ENCODE data around the gene NPHS1.
A peak's percentile ranks its signal among the peaks of the same experiment; 100 is the strongest.

Gene NPHS1

DNA sequence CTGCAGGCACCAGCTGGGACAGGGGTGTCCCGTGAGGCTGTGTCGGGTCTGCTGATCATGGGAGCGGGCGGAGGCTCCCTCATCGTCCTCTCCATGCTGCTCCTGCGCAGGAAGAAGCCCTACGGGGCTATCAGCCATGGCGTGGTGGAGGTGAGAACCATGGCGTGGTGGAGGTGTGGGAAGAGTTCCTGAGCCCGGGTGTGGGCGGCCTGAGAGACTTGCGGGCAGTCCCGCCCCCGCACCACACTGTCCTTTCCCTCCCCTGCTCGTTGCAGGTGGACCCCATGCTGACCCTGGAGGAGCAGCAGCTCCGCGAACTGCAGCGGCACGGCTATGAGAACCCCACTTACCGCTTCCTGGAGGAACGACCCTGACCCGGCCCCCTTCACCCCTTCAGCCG, 26.8 kb upstream of the NPHS1 start:
- DNase-seq = no peak

DNA sequence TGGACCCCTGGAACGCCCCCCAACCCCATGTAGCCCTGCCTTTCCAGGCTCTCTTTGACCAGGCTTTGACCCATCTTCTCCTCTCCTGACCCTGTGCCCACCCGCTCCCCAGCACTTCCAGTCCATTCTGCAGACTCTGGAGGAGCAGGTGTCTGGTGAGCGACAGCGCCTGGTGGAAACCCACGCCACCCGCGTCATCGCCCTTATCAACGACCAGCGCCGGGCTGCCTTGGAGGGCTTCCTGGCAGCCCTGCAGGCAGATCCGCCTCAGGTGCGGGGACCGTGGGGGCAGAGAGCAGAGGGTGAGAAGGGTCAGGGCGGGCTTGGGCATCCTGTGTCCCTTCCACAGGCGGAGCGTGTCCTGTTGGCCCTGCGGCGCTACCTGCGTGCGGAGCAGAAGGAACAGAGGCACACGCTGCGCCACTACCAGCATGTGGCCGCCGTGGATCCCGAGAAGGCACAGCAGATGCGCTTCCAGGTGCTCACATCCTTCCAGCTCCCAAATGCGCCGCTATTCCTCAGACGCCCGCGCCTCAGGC, 22.2 kb upstream of the NPHS1 start:
- no peak for DNase-seq

DNA sequence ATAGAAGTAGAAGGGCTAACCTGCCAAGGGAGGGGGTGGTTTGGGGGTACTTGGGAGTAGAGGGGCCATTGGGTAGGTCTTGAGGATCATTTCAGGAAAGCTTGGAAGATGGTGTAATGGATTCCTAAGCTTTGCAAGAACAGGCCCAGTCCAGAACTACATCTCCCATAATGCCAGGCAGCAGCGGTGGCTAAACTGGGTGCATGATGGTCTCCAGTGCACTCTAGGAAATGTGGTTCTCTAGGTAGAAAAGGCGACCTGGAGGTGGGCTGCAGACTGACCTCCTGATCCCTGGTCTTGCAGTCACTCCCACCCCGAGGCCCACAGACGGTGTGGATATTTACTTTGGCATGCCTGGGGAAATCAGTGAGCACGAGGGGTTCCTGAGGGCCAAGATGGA, 19.9 kb upstream of the NPHS1 start:
- DNase-seq = no peak

DNA sequence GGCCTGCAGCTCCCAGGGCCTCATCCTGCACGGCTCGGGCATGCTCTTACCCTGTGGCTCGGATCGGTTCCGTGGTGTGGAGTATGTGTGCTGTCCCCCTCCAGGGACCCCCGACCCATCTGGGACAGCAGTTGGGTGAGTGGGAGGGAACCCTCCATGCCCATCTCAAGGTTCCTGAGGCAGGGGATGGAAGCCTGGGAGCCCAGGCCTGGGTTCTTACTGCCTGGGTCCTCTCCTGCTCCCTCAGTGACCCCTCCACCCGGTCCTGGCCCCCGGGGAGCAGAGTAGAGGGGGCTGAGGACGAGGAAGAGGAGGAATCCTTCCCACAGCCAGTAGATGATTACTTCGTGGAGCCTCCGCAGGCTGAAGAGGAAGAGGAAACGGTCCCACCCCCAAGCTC, 19.3 kb upstream of the NPHS1 start:
- no peak for DNase-seq

DNA sequence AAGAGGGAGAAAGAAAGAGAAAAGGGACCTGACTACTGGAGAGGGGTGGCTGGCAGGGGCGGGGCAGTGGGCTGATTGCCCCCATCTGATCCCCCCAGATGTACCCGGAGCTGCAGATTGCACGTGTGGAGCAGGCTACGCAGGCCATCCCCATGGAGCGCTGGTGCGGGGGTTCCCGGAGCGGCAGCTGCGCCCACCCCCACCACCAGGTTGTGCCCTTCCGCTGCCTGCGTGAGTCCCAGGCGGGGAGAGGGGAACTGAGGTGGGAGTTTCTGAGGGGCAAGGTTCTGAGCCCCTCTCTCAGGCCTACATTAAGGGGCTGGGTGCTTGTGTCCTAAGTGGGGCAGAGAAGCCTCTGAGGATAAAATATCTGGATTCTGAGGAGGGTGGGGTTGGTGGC, 18.5 kb upstream of the NPHS1 start:
- no peak for DNase-seq

DNA sequence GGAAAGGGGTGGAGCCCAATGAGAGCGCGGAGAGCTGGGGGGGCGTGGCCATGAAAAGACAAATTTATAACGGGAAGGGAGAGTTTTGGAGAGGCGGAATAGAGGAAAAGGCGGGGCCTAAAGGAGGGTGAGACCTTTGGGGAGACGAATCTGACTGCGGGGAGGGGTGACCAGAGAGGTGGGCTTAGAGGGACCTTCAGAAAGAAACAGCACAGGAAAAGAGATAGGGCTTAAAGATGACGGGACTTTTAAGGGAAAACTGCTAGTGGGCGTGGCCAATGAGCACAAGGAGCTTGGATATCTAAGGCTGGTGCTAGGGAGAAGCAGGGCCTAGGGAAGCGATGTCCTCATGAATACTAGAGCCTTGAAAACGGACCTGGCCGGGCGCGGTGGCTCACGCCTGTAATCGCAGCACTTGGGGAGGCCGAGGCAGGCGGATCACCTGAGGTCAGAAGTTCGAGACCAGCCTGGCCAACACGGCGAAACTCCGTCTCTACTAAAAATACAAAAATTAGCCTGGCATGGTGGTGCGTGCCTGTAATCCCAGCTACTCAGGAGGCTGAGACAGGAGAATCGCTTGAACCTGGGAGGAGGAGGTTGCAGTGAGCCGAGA, 17.9 kb upstream of the NPHS1 start:
- peak; percentile 97 for DNase-seq

DNA sequence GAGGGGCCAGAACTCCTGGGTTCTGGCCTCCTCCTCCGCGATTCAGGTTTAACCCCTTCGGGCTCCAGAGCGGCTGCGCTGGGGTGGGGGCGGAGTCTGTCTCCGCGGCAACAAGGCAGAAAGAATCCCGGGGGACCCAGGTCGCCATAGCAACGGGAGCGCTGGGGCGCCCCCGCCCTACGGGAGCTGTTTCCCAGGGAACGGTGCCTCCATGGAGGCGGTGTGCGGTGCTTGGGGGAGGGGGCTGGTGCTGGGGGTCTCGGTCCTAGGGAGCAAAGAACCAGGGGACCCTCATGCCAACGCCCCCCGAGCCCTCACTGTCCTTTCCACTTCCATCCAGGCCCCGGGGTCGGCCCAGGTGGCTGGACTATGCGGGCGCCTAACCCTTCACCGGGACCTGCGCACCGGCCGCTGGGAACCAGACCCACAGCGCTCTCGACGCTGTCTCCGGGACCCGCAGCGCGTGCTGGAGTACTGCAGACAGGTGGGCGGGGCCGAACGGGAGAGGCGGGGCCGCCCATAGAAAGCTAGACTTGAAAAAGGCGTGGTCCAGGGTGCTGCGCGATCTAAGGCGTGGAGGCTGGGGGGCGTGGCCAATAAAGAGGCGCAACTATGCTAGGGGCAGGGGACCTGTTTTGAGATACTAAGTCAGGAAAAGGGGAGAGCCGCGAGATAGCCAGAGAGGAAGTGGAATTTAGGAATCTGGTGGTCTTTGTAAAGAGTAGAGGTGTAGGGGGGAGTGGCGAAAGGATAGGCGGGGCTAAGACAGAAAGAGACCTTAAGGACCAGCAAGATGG, 17.2 kb upstream of the NPHS1 start:
- peak; percentile 97 for DNase-seq

DNA sequence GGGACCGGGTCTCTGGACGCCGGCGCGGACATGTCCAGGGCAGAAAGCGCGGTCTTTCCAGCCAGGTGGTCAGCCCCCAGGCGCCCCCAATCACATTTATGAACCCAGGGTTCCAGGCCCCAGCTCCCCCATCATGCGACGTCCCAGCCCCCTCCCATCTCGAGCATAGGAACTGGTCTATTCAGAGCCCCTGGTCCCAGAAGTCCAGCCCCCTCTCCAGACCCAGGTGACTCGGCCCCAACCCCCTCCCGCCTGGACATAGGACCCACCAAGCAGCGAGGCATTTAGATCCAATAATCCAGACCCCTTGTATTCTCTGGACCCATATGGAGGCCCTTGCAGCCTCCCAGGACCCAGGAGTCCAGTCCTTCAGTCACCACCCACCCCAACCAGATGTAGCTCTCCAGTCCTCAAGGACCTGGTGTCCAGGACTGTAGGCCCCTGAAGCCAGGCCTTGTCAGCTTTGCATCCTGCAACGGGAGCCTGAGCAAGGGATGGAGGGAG, 16.6 kb upstream of the NPHS1 start:
- DNase-seq = no peak

DNA sequence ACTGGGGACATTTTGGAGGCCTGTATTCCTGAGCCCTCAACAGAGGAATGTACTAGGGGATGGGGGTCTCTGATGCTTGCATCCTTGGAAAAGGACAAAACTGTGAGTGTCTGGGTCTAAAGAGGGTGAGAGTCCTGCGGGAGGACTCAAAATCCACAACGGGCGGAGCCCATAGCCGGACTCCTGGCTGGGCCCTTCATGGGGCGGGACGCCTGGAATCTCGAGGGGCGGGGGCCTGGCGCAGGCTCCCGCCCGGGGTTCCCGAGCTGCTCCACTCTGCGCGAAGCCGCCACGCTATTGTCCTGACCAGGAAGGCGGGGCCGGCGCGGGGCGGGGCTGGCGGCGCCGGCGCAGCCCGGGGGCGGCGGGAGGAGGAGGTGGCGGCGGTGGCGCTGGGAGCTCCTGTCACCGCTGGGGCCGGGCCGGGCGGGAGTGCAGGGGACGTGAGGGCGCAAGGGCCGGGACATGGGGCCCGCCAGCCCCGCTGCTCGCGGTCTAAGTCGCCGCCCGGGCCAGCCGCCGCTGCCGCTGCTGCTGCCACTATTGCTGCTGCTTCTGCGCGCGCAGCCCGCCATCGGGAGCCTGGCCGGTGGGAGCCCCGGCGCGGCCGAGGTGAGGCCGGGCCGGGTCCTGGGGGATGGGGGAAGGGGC, 16.0 kb upstream of the NPHS1 start, which contains the start of gene APLP1:
Gene APLP1, plus strand, starts transcription at position 403 of the 651 bp plus-strand sequence. Its CDS starts 63 bp downstream, at position 466.
- DNase-seq = peak; percentile 19

DNA sequence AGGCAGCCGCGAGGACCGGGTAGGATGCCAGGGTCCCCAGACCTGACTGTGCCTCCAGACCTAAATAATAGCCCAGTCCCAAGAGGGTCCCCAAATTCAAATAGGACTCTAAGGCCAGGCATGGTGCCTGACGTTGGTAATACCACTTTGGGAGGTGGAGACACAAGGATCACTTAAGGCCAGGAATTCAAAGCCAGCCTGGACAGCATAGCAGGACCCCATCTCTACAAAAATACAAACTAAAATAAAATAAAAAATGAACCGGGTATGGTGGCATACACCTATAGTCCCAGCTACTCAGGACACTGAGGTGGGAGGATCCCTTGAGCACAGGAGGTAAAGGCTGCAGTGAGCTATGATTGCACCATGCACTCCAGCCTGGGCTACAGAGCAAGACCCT, 10.7 kb upstream of the NPHS1 start:
- DNase-seq = no peak

DNA sequence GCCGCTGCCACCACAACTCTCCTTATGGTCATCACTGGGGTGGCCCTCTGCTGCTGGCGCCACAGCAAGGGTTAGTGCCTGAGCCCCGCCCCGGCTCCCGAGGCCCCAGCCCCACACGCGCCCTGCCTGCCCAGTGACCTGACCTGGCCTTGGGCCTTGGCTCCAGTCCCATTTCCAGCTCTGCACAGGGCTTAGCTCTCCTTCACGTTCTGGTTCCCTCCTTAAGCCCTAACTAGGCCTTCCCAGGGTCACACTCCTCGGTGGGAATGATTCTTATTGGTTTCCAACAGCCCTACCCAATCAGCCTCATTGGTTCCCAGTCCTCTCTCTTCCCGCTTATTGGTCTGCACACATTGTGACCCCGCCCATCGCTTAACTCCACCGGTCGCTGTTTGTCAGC, 10.2 kb upstream of the NPHS1 start:
- no peak for DNase-seq

DNA sequence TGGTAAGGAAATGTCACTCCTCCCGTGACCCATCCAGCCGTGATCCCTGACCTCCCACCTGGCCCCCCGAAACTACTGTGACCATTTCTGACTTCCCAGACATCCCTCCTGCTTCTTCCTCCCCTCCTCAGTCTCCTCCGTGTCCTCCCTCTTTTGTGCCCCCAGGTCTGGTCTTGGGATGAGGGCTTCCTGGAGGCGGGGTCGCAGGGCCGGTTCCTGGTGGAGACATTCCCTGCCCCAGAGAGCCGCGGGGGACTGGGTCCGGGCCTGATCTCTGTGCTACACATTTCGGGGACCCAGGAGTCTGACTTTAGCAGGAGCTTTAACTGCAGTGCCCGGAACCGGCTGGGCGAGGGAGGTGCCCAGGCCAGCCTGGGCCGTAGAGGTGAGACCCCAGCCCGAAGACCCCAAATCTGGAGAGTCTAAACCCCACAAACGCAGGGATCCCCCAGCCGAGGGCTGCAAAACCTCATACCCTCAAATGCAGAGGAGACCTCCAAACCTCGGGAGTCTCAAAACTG, 9.4 kb upstream of the NPHS1 start:
- no peak for DNase-seq

DNA sequence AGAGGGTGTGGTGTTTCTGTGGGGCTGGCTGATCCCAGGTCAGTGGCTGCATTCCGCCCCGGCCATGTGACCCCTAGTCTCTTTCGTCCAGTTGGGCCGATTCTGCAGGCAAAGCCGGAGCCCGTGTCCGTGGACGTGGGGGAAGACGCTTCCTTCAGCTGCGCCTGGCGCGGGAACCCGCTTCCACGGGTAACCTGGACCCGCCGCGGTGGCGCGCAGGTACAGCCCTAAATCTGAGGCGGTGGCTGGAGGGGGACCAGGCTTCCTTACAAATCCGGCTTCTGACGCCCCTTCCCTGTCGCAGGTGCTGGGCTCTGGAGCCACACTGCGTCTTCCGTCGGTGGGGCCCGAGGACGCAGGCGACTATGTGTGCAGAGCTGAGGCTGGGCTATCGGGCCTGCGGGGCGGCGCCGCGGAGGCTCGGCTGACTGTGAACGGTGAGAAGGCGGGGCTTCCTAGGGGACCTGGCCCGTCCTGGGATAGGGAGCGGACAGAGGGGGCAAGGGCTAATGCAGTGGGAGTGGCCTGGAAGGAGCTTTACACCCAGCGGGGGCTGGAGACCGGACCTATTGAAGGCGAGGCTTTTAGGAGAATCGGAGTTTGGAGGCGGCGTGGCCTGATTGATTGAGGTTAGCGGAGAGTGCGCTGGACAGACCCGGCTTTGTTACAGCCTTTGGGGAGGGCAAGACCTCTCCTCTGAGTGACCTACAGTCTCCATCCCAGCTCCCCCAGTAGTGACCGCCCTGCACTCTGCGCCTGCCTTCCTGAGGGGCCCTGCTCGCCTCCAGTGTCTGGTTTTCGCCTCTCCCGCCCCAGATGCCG, 8.7 kb upstream of the NPHS1 start:
- DNase-seq = no peak

DNA sequence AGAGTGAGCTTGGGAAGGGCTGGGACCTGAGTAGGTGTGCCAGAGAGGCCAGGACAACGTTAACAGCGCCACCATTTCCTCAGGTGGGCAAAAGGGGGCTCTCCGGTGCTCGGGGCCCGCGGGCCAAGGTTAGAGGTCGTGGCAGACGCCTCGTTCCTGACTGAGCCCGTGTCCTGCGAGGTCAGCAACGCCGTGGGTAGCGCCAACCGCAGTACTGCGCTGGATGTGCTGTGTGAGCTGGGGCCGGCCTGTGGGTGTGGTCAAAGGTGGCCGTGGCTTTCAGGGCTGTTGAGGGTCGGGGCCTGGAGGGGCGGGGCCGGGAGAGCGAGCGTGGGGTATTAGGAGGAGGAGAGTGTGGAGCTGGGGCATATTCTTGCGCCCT, 8.1 kb upstream of the NPHS1 start:
- DNase-seq = no peak

DNA sequence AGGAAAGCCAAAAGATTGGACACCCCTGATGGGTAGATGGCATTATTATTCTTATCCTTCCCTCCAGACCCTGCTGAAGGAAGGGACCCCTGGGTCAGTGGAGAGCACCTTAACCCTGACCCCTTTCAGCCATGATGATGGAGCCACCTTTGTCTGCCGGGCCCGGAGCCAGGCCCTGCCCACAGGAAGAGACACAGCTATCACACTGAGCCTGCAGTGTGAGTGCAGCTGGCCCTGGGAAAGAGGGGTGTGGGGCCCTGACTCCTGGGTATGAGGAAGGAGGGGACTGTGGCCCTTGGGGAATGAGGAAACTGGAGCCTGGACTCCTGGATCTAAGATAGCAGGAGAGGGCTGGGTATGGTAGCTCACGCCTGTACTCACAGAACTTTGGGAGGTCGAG, 7.1 kb upstream of the NPHS1 start:
- DNase-seq = no peak

DNA sequence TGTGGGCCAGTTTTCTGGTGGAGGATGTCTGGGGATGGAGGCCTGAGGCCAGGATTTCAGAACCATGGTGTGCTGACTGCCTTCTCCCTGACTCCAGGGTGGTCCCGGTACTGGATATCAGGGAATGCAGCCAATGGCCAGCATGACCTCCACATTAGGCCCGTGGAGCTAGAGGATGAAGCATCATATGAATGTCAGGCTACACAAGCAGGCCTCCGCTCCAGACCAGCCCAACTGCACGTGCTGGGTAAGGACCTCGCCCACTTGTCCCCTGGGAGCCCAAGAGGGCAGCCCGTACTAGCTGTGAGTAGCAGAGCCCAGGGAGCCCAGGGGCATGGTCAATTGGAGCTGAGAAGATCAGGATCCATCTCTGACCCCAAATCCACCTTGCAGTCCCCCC, 6.0 kb upstream of the NPHS1 start:
- no peak for DNase-seq

DNA sequence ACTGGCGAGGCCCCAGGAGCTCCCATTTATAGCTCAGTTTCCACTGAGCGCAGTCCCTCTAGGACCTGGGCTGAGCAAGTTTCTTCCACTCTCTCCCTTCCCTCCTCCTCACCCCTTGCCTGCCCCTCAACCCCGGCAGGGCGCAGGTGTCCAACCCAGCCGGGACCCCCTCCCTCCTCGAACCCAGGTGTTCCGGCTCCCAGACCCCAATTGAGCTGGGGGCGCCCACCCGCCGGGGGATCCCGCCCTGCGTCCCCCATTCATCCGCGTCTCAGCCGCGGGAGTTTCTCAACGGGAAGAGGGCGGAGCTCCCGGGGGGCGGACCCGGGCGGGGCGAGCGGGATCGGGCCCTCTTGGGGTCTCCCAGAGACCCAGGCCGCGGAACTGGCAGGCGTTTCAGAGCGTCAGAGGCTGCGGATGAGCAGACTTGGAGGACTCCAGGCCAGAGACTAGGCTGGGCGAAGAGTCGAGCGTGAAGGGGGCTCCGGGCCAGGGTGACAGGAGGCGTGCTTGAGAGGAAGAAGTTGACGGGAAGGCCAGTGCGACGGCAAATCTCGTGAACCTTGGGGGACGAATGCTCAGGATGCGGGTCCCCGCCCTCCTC, 4.3 kb upstream of the NPHS1 start, which contains the start of gene KIRREL2:
Gene KIRREL2, plus strand, starts transcription at position 366 of the 604 bp plus-strand sequence. Its CDS starts 209 bp downstream, at position 575.
- DNase-seq = peak; percentile 36

DNA sequence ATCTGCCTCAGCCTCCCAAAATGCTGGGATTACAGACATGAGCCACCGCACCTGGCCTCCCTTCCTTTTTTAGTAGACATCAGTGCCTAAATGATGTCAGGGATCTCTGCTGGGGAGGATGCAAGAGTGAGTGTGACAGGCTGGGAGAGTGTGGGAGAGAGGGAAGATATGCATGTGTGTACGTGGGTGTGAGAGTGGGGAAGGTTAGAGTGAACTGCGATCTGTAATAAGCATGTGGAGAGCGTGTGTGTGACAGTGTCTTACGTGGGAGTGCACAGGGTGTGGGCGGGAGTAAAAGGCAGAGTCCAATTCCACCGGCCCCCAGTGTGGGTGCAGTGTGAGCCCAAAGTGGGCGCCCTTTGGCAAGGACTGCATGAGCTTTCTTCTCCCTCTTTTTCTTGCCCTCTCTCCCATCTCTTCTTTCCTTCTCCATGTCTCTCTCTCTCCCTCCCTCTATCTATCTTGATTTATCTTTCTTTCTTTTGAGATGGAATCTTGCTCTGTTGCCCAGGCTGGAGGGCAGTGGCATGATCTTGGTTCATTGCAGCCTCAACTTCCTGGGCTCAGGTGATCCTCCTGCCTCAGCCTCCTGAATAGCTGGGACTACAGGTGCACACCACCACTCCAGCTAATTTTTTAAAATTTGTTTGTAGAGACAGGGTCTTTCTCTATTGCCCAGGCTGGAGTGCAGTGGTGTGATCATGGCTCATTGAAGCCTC, 893 bp upstream of the NPHS1 start:
- DNase-seq = no peak

DNA sequence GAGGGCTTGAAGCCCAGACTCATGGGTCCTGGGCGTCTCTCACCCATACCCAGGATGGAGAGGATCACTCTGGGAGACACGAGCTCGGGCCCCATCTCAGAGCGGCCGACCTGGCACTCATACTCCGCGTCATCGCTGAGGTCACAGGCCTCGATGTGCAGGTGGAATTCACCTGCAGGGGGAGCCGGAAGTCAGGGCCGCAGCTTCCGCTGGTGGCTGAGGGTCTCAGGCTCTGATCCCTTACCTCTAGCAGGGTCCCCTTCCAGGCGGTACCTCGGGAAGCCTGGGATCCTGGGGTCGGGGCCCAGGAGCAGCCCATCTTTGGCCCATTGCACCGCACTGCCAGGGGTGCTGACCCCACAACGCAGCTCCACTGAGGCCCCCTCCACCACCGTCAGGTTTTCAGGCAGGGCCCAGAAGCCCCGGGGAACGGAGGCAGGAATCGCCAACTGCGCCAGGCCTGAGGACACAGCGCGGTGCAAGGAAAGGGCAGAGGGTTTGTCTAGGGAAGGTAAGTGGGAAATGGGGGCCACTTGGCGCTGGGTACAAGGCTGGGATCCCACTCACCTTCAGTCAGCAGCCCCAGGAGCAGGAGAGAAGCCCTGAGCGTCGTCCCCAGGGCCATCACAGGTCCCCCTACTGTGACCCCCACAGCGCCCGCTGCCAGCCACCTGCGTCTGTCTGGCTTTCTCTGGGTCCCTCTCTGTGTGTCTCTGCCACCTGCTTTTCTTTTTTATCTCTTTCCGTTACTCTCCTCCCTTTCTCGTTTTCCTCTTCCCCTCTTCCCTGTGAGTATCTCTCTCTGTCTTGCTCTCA, 883 bp downstream of the NPHS1 start:
- DNase-seq = no peak

DNA sequence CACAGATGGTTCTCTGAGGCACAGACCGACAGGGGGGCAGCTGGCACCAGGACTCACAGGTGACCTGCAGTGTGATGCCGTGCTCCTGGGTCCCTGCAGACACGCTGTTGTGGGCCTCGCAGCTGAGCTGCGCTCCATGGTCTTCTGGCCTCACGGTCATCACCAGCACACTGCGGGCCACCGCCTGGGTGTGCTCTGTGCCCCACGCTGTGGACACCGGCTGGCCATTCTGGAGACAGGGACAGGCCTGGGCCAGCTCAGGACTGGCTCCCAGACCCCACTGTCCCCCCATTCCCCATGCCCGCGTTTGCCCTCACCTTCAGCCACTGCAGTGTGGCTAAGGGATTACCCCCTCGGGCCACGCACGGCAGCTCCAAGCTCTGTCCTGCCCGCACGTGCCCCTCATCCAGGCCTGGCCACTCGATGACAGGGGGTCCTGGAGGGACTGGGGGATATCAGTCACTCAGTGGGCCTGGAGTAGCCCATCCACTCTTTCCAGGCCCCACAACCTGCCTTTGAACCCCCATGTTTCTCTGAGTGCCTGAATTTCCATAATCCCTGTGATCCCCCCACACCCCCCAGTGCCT, 3.3 kb downstream of the NPHS1 start:
- no peak for DNase-seq

Data from MV-4-11 (cell line).